GM12878 (cell line): ENCODE measurements around the gene MYCBP. TPM values are rescaled to one million over a fixed set of nuclear protein-coding genes. Genes with fewer than 3 reads are reported as not detected.

Source experiments
- ATAC-seq: fragments of 200-7000 bp; cut with Tn5 transposase; 3 replicates; pipeline ENCODE4 v1.9.1; 2020; ENCODE audit warnings: mild to moderate bottlenecking, moderate library complexity
- BruUV-seq: library from RNA; stranded (reverse); fragments of 400-500 nt; replicated peaks from 2 replicates; lab custom pipeline; 2021; lab: Mats Ljungman, UMichigan
- CTCF ChIA-PET: fragments of 300-600 bp; sonication (Branson Sonifier 250); formaldehyde crosslinking; extraction: SDS; loops from one replicate; lab custom pipeline; 2021; ENCODE audit warnings: inconsistent platforms; lab: Yijun Ruan, JAX
- POLR2A ChIA-PET: fragments of 350-600 bp; formaldehyde crosslinking; extraction: SDS; loops from one replicate; lab custom pipeline; 2021; ENCODE audit warnings: inconsistent platforms; lab: Charles Lee
- RAD21 ChIA-PET: fragments of 300-600 bp; sonication (Branson Sonifier 250); formaldehyde crosslinking; loops from one replicate; lab custom pipeline; 2023; ENCODE audit warnings: antibody characterized with exemption; ENCODE audit not compliant: unreplicated experiment; lab: Charles Lee
- SMC1A ChIA-PET: fragments of 300-600 bp; sonication (Branson Sonifier 250); formaldehyde crosslinking; loops from one replicate; lab custom pipeline; 2023; ENCODE audit not compliant: unreplicated experiment, uncharacterized antibody; lab: Charles Lee
- DNase-seq: peaks from one replicate; pipeline ENCODE4 v3.0.0-alpha.2; 2011; ENCODE audit warnings: low read depth, low spot score
- FAIRE-seq: peaks from 3 replicates; lab custom pipeline; 2011; peaks lifted over from hg19 to GRCh38; lab: Jason Lieb, UNC
- H2AFZ ChIP-seq: 2 replicates; pipeline ENCODE4 v1.6.0; 2011; ENCODE audit warnings: low read depth, low read length, control low read depth; ENCODE audit not compliant: control insufficient read depth
- H3K27ac ChIP-seq: 2 replicates; pipeline ENCODE4 v1.5.1; 2011; ENCODE audit warnings: control low read depth; ENCODE audit not compliant: control insufficient read depth, insufficient read depth
- H3K27me3 ChIP-seq, 2 experiments: replicated peaks in 1 of 2; 2 replicates each; pipeline versions ENCODE4 v1.6.0 to v1.6.1; 2011; ENCODE audit warnings: low read length in 1 of 2; ENCODE audit not compliant: control insufficient read depth in 2 of 2, insufficient read depth in 2 of 2
- H3K36me3 ChIP-seq, 2 experiments: 2 replicates each; pipeline ENCODE4 v1.5.1; 2011; ENCODE audit warnings: low read length in 1 of 2; ENCODE audit not compliant: control insufficient read depth in 2 of 2, insufficient read depth in 2 of 2
- H3K4me1 ChIP-seq: 2 replicates; pipeline ENCODE4 v1.6.1; 2011; ENCODE audit warnings: mild to moderate bottlenecking, low read length, moderate library complexity, mixed read lengths; ENCODE audit not compliant: control insufficient read depth, insufficient read depth
- H3K4me2 ChIP-seq: 2 replicates; pipeline ENCODE4 v1.6.0; 2011; ENCODE audit warnings: control low read depth; ENCODE audit not compliant: control insufficient read depth, insufficient read depth
- H3K4me3 ChIP-seq: fragments of 200-600 bp; sonication (generic); 2 replicates; pipeline ENCODE4 v1.5.1; 2016
- H3K79me2 ChIP-seq: 2 replicates; pipeline ENCODE4 v1.6.0; 2011; ENCODE audit warnings: low read length; ENCODE audit not compliant: control insufficient read depth, insufficient read depth
- H3K9ac ChIP-seq: 2 replicates; pipeline ENCODE4 v1.8.0; 2011; ENCODE audit warnings: low read length, control low read depth, mixed read lengths; ENCODE audit not compliant: control insufficient read depth, insufficient read depth
- H3K9me3 ChIP-seq: replicated peaks from 3 replicates; pipeline ENCODE4 v1.5.1; 2011; ENCODE audit warnings: mild to moderate bottlenecking, low read length; ENCODE audit not compliant: control insufficient read depth, insufficient read depth
- H4K20me1 ChIP-seq: 2 replicates; pipeline ENCODE4 v1.6.0; 2011; ENCODE audit not compliant: control insufficient read depth, insufficient read depth
- BCL3 ChIP-seq: IDR thresholded peaks from 2 replicates; pipeline ENCODE4 v1.6.1; 2011; ENCODE audit warnings: borderline replicate concordance, low read depth, mild to moderate bottlenecking, moderate library complexity, low read length; ENCODE audit not compliant: insufficient read depth, poor library complexity, severe bottlenecking
- CEBPB ChIP-seq, 2 experiments: fragments of 150-350 bp in 1 of 2; IDR thresholded peaks; 2 replicates each; pipeline ENCODE4 v1.6.1; 2012 to 2014; ENCODE audit warnings: low read depth in 2 of 2, low read length in 2 of 2, borderline replicate concordance in 1 of 2, inconsistent platforms in 1 of 2
- EED ChIP-seq: sonication (generic); IDR thresholded peaks from 2 replicates; pipeline ENCODE4 v1.6.1; 2016; ENCODE audit warnings: antibody characterized with exemption, low read depth
- HCFC1 ChIP-seq: fragments of 150-350 bp; IDR thresholded peaks from 2 replicates; pipeline ENCODE4 v1.6.1; 2014; ENCODE audit warnings: low read length
- HSF1 ChIP-seq: fragments of 150-350 bp; IDR thresholded peaks from 2 replicates; pipeline ENCODE4 v1.6.1; 2014; ENCODE audit warnings: mild to moderate bottlenecking, low read depth, low read length
- SUPT20H ChIP-seq: IDR thresholded peaks from 2 replicates; pipeline ENCODE4 v1.6.1; 2011; ENCODE audit warnings: low read depth, mild to moderate bottlenecking, low read length, moderate library complexity, borderline replicate concordance; ENCODE audit not compliant: control insufficient read depth
- ZBTB40 ChIP-seq: fragments of 450-650 bp; IDR thresholded peaks from 2 replicates; pipeline ENCODE4 v1.6.1; 2016; ENCODE audit warnings: mild to moderate bottlenecking, moderate library complexity, borderline replicate concordance
- ZNF24 ChIP-seq: fragments of 450-650 bp; IDR thresholded peaks from 2 replicates; pipeline ENCODE4 v1.6.1; 2017; ENCODE audit warnings: antibody characterized with exemption, mild to moderate bottlenecking
- ZNF384 ChIP-seq: IDR thresholded peaks from 2 replicates; pipeline ENCODE4 v1.6.1; 2012; ENCODE audit warnings: low read depth, mild to moderate bottlenecking, low read length, improper control_type of control experiment, borderline replicate concordance
- WGBS: methylation state at CpG from one replicate; pipeline ENCODE4 v1.1.6; 2016; ENCODE audit warnings: low lambda C conversion rate; ENCODE audit not compliant: insufficient replicate concordance, insufficient coverage; ENCODE audit errors: missing lambda C conversion rate; 5-methylcytosine and 5-hydroxymethylcytosine counted together
- in situ Hi-C: fragments of 300-500 bp; cut with MboI; formaldehyde crosslinking; loops from 9 replicates; pipeline ENCODE4 v1.14.3; 2018; ENCODE audit warnings: mixed read lengths
- intact Hi-C: fragments of 100-400 bp; cut with micrococcal nuclease; formaldehyde crosslinking; loops from one replicate; pipeline ENCODE4 v1.14.2; 2022; ENCODE audit not compliant: unreplicated experiment
- polyA plus RNA-seq, 11 experiments: library from polyadenylated mRNA; depleted of rRNA in 4 of 11; unstranded in 6 of 11; stranded (reverse) in 5 of 11; fragments of >200 nt; fragmentation: Nextera tagmentation in 4 of 11; fragmentation: Illumina TruSeq in 1 of 11; extraction: Ambion mirVana in 4 of 11; extraction: Trizol in 1 of 11; gene quantifications; 1 replicate in 1 of 11; 2 replicates in 10 of 11; pipeline versions ENCODE4 v1.2.1 to v1.2.3, GENCODE V29; 2011 to 2016; ENCODE audit warnings: inconsistent platforms in 2 of 11, missing spikeins in 2 of 11, low read depth in 1 of 11
- total RNA-seq, 4 experiments: library from RNA; depleted of rRNA in 3 of 4; stranded (reverse); fragments of >200 nt in 3 of 4; fragmentation: Illumina TruSeq in 1 of 4; extraction: Trizol in 1 of 4; gene quantifications; 2 replicates each; pipeline versions ENCODE4 v1.2.1 to v1.2.3, GENCODE V29; 2013 to 2021

The MYCBP gene
- total and polyA plus RNA-seq, 10 of the 15 experiments (the other 5 are each of a cell fraction or from before 2014, with no cell fraction given), result 26.1 to 210 (median 43.1) TPM

GRCh38 chr1:38860454-38860795, 12.7 kb downstream of the MYCBP start (continued):
- TF ChIP-seq ZBTB40, result no peak
- no peak for TF ChIP-seq CEBPB (IDR thresholded peaks at IDR 0.05; ENCODE audit: borderline replicate concordance in 1 of 2, low read depth in 2 of 2, low read length in 2 of 2)
- no peak for TF ChIP-seq EED

- ATAC-seq (peak; percentile 94), DNase-seq (peak; percentile 80), FAIRE-seq (peak; percentile 59)
- peak within 1 kb of the TSS; percentile 95 for H3K4me3 ChIP-seq
- no peaks in the 10 kb centered on the region for H4K20me1 ChIP-seq
- peak within 1 kb of the TSS; percentile 51 for H3K27ac ChIP-seq
- H3K4me2 ChIP-seq, result peak within 1 kb of the TSS; percentile 80
- H2AFZ ChIP-seq, result peak within 1 kb of the TSS; percentile 97
- ChIA-PET CTCF (interaction anchor here (1.1 kb wide), 1 partner anchor 13 kb away, joined by 4 read pairs; the partner anchor contains the start of gene MYCBP), POLR2A (interaction anchor here (0.5 to 1.3 kb wide), 6 partner anchors 12 to 1261 kb away, joined by 3 to 10 read pairs (median 6); no protein-coding TSS in a partner anchor), SMC1A (interaction anchor here (1.0 to 1.9 kb wide), 3 partner anchors 9 to 232 kb away, joined by 3 to 6 read pairs (median 3); no protein-coding TSS in a partner anchor), RAD21 (interaction anchor here (0.7 to 1.7 kb wide), 5 partner anchors 9 to 747 kb away, joined by 3 to 5 read pairs (median 3); partner anchors contain the start of genes MYCBP and NDUFS5)
- 2% methylated on average over 38 of the region's 70 CpGs for WGBS
- peaks cover 32% of the 10 kb centered on the region for H3K79me2 ChIP-seq
- in situ Hi-C loops, result no loop called here
- H3K9ac ChIP-seq, result peak within 1 kb of the TSS; percentile 81
- BruUV-seq, result no TSS peak
- H3K27me3 ChIP-seq, result no peaks in the 10 kb centered on the region
- peaks cover 8% of the 10 kb centered on the region; the same call in 1 of the 2 replicates for H3K4me1 ChIP-seq
- intact Hi-C loops, result loop anchor here (2.0 to 10.0 kb wide), 3 partner anchors 13 to 232 kb away; partner anchors contain the start of genes MYCBP and NDUFS5
- no peaks in the 10 kb centered on the region for H3K9me3 ChIP-seq
- peaks cover 0 to 4% of the 10 kb centered on the region in 2 experiments; a peak in 1 of 4 replicates for H3K36me3 ChIP-seq
- TF ChIP-seq SUPT20H, result no peak
- TF ChIP-seq HCFC1, result peak; percentile 46; the same call in 1 of the 2 replicates
- TF ChIP-seq ZNF24, result no peak
- TF ChIP-seq BCL3, result peak; percentile 75
- no peak for TF ChIP-seq HSF1
- TF ChIP-seq ZNF384, result no peak
These were observed 13.3 kb downstream of the MYCBP start, which contains the start of gene RRAGC for GRCh38 chr1:38859561-38860453. TSS of gene RRAGC (minus strand) at chr1:38859772. CDS start at chr1:38859646, 126 bp downstream.
